Activated CD4-positive, alpha-beta T cell treated with anti-CD3 and anti-CD28 coated beads for 24 hours (primary cell): ENCODE results near the gene PIP5K1C.
"Not testable (repeated sequence)": the region's sequence is repeated elsewhere in the genome, so short reads cannot be mapped to it uniquely, and the experiment has no call there.

ENCODE experiments used
- DNase-seq, 2 donors: peaks; one replicate each; pipeline ENCODE4 v3.0.0-alpha.2; 2020; ENCODE audit warnings: low read depth in 2 of 2

PIP5K1C gene

GRCh38 chr19:3661284-3662238, 38.7 kb downstream of the PIP5K1C start:
- DNase-seq = no peak

GRCh38 chr19:3660493-3661219, 39.6 kb downstream of the PIP5K1C start:
- no peak for DNase-seq

- no peak for DNase-seq
Observed at GRCh38 chr19:3659746-3660112, 40.5 kb downstream of the PIP5K1C start.

- DNase-seq = no peak
Observed at GRCh38 chr19:3658870-3659745, 41.2 kb downstream of the PIP5K1C start.

GRCh38 chr19:3658004-3658869, 42.0 kb downstream of the PIP5K1C start:
- no peak for DNase-seq

- no peak for DNase-seq
Observed at GRCh38 chr19:3657395-3657769, 42.9 kb downstream of the PIP5K1C start.

GRCh38 chr19:3656747-3657394, 43.4 kb downstream of the PIP5K1C start:
- no peak for DNase-seq

- no peak for DNase-seq
Observed at GRCh38 chr19:3656073-3656746, 44.1 kb downstream of the PIP5K1C start.

GRCh38 chr19:3655402-3656072, 44.7 kb downstream of the PIP5K1C start:
- no peak for DNase-seq

- no peak for DNase-seq
Observed at GRCh38 chr19:3653865-3654513, 46.3 kb downstream of the PIP5K1C start.

- no peak for DNase-seq
Observed at GRCh38 chr19:3653081-3653795, 47.0 kb downstream of the PIP5K1C start.

- DNase-seq = no peak
Observed at GRCh38 chr19:3652422-3652821, 47.8 kb downstream of the PIP5K1C start.

- DNase-seq = no peak
Observed at GRCh38 chr19:3651684-3652083, 48.6 kb downstream of the PIP5K1C start.

GRCh38 chr19:3649888-3650287, 50.4 kb downstream of the PIP5K1C start:
- DNase-seq = no peak

GRCh38 chr19:3648037-3648905, 52.0 kb downstream of the PIP5K1C start:
- DNase-seq = no peak

GRCh38 chr19:3647102-3647501, 53.2 kb downstream of the PIP5K1C start:
- not testable (repeated sequence) for DNase-seq
